Measurements from ENCODE around the gene WASF2.
A peak's percentile ranks its signal among the peaks of the same experiment; 100 is the strongest.

- TF ChIP-seq YY1 (IDR thresholded peaks at IDR 0.05; ENCODE audit: low read depth) (no peak), TEAD4 (IDR thresholded peaks at IDR 0.05) (no peak), EGR1 (IDR thresholded peaks at IDR 0.05) (no peak), CREB1 (IDR thresholded peaks at IDR 0.05; ENCODE audit: low read depth) (no peak), EP300 (IDR thresholded peaks at IDR 0.05; ENCODE audit: borderline replicate concordance) (peak; percentile 58; the same call in 1 of the 2 replicates), NFIC (IDR thresholded peaks at IDR 0.05) (no peak), MAX (IDR thresholded peaks at IDR 0.05) (no peak), TCF12 (IDR thresholded peaks at IDR 0.05; ENCODE audit: low read depth) (no peak), RAD21 (IDR thresholded peaks at IDR 0.05; ENCODE audit: low read depth) (no peak), USF1 (IDR thresholded peaks at IDR 0.05) (no peak), TAF1 (IDR thresholded peaks at IDR 0.05; ENCODE audit: low read depth) (0 out of 2 replicates have a peak, but pooled peaks have one; percentile 8), FOXM1 (IDR thresholded peaks at IDR 0.05; ENCODE audit: borderline replicate concordance, low read depth) (no peak), CEBPB (IDR thresholded peaks at IDR 0.05) (no peak)
Observed at GRCh38 chr1:27365372-27366112, 124.4 kb downstream of the WASF2 start.

All from Ishikawa (cell line).